K562 (cell line): ENCODE results near the gene NAGPA.

Experiments used
- EP300 ChIP-seq: IDR thresholded peaks from 2 replicates; pipeline ENCODE4 v1.6.1; 2012; ENCODE audit warnings: low read length, improper control_type of control experiment
- TF ChIP-seq, protein P1 (sequence below), 2 experiments: fragments of 450-650 bp; formaldehyde crosslinking in 1 of 2; IDR thresholded peaks; 2 replicates each; pipeline versions ENCODE4 v1.4.0 to v1.6.1; 2014 to 2020; ENCODE audit warnings: mild to moderate bottlenecking in 2 of 2, borderline replicate concordance in 1 of 2, low read depth in 1 of 2

DNA sequence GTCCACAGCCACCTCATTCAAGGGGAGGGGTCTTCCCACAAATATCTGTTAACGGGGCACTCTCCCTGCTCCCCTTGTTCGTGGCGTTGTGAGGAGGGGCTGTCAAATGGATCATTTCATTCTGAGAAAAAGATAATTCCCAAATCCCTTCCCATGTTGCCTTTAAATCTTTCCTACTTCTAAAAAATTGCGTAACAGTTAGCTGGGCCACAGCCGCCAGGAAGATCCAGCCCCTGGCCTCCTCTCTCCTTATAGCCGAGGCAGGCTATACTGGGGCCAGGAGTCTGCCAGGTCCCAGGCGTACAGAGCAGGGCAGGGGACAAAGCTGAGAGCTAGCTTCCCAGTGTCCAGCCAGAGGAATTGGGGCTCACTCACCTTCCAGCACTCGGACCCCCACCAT is 31.6 kb upstream of the NAGPA start:
- TF ChIP-seq, protein P1, sequence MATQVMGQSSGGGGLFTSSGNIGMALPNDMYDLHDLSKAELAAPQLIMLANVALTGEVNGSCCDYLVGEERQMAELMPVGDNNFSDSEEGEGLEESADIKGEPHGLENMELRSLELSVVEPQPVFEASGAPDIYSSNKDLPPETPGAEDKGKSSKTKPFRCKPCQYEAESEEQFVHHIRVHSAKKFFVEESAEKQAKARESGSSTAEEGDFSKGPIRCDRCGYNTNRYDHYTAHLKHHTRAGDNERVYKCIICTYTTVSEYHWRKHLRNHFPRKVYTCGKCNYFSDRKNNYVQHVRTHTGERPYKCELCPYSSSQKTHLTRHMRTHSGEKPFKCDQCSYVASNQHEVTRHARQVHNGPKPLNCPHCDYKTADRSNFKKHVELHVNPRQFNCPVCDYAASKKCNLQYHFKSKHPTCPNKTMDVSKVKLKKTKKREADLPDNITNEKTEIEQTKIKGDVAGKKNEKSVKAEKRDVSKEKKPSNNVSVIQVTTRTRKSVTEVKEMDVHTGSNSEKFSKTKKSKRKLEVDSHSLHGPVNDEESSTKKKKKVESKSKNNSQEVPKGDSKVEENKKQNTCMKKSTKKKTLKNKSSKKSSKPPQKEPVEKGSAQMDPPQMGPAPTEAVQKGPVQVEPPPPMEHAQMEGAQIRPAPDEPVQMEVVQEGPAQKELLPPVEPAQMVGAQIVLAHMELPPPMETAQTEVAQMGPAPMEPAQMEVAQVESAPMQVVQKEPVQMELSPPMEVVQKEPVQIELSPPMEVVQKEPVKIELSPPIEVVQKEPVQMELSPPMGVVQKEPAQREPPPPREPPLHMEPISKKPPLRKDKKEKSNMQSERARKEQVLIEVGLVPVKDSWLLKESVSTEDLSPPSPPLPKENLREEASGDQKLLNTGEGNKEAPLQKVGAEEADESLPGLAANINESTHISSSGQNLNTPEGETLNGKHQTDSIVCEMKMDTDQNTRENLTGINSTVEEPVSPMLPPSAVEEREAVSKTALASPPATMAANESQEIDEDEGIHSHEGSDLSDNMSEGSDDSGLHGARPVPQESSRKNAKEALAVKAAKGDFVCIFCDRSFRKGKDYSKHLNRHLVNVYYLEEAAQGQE (IDR thresholded peaks at IDR 0.05; ENCODE audit: borderline replicate concordance): no peak
- TF ChIP-seq, protein P1 (CRISPR knock-in tag; IDR thresholded peaks at IDR 0.05; ENCODE audit: low read depth): no peak
- TF ChIP-seq EP300: no peak
